ENCODE results near the gene VWA2.

Gene VWA2, protein sequence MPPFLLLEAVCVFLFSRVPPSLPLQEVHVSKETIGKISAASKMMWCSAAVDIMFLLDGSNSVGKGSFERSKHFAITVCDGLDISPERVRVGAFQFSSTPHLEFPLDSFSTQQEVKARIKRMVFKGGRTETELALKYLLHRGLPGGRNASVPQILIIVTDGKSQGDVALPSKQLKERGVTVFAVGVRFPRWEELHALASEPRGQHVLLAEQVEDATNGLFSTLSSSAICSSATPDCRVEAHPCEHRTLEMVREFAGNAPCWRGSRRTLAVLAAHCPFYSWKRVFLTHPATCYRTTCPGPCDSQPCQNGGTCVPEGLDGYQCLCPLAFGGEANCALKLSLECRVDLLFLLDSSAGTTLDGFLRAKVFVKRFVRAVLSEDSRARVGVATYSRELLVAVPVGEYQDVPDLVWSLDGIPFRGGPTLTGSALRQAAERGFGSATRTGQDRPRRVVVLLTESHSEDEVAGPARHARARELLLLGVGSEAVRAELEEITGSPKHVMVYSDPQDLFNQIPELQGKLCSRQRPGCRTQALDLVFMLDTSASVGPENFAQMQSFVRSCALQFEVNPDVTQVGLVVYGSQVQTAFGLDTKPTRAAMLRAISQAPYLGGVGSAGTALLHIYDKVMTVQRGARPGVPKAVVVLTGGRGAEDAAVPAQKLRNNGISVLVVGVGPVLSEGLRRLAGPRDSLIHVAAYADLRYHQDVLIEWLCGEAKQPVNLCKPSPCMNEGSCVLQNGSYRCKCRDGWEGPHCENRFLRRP

DNA sequence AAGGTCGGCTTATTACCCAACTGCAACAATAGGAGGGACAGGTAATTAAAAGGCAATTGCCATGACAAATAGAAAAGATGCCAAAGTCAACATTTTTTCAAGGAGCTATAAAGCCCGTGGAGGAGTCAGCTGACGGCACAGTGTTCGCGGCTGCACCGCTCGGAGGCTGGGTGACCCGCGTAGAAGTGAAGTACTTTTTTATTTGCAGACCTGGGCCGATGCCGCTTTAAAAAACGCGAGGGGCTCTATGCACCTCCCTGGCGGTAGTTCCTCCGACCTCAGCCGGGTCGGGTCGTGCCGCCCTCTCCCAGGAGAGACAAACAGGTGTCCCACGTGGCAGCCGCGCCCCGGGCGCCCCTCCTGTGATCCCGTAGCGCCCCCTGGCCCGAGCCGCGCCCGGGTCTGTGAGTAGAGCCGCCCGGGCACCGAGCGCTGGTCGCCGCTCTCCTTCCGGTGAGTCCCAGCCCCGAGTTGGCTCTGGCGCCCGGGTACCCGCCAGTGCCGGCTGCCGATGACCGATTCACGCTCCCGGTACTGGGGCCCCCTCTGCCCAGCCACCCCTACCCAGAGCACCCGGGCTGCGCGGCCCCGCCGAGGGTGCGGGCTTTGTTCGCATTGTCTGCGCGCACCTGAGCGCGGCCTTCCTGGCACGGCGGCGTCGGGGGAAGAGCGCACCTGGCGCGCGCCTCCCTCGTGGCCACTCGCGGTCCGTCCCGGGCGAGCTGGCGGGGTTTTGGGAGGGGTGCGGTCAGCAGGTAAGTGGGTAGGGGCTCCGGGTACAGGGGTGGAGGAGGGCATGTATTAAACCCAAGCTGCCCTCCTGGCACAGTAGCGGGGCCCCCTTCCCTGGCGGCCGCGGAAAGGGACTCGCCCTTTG, at the start of gene VWA2:
Gene VWA2, plus strand, starts transcription at position 138 of the 877 bp plus-strand sequence. CDS start 9,460 bp downstream, outside the sequence.
- Histone ChIP-seq H3K4me3 (ENCODE audit: low read length) (peak within 1 kb of the TSS; percentile 67), H3K27ac (ENCODE audit: low read length) (no peak within 1 kb of the TSS), H3K9ac (ENCODE audit: low read length) (peak within 1 kb of the TSS; percentile 12; the same call in 1 of the 2 replicates), H4K20me1 (ENCODE audit: insufficient read depth, low read length) (no peaks in the 10 kb centered on the region), H2AFZ (ENCODE audit: low read length) (peak within 1 kb of the TSS; percentile 86), H3K9me3 (replicated peaks; ENCODE audit: insufficient read depth, low read length) (no peaks in the 10 kb centered on the region), H3K27me3 (replicated peaks; ENCODE audit: insufficient read depth, low read length) (peaks cover 11% of the 10 kb centered on the region; the same call in 1 of the 2 replicates), H3K4me1 (ENCODE audit: low read length) (no peaks in the 10 kb centered on the region), H3K36me3 (replicated peaks; ENCODE audit: insufficient read depth, low read length) (no peaks in the 10 kb centered on the region), H3K9me2 (replicated peaks; ENCODE audit: insufficient read depth, low read length) (no peaks in the 10 kb centered on the region), H3K79me2 (ENCODE audit: low read length) (no peaks in the 10 kb centered on the region), H3K4me2 (ENCODE audit: low read depth, low read length) (peak within 1 kb of the TSS; percentile 92), H3F3A (ENCODE audit: insufficient read depth, low read length) (no peaks in the 10 kb centered on the region)
- TF ChIP-seq EZH2phosphoT487 (IDR thresholded peaks at IDR 0.05; ENCODE audit: low read length): no peak
- TF ChIP-seq, protein P1, sequence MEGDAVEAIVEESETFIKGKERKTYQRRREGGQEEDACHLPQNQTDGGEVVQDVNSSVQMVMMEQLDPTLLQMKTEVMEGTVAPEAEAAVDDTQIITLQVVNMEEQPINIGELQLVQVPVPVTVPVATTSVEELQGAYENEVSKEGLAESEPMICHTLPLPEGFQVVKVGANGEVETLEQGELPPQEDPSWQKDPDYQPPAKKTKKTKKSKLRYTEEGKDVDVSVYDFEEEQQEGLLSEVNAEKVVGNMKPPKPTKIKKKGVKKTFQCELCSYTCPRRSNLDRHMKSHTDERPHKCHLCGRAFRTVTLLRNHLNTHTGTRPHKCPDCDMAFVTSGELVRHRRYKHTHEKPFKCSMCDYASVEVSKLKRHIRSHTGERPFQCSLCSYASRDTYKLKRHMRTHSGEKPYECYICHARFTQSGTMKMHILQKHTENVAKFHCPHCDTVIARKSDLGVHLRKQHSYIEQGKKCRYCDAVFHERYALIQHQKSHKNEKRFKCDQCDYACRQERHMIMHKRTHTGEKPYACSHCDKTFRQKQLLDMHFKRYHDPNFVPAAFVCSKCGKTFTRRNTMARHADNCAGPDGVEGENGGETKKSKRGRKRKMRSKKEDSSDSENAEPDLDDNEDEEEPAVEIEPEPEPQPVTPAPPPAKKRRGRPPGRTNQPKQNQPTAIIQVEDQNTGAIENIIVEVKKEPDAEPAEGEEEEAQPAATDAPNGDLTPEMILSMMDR (IDR thresholded peaks at IDR 0.05; ENCODE audit: low read length): peak; percentile 40
- no peak for TF ChIP-seq EZH2 (optimal IDR thresholded peaks at IDR 0.05; ENCODE audit: low read depth, low read length)
- peak; percentile 54 for DNase-seq

DNA sequence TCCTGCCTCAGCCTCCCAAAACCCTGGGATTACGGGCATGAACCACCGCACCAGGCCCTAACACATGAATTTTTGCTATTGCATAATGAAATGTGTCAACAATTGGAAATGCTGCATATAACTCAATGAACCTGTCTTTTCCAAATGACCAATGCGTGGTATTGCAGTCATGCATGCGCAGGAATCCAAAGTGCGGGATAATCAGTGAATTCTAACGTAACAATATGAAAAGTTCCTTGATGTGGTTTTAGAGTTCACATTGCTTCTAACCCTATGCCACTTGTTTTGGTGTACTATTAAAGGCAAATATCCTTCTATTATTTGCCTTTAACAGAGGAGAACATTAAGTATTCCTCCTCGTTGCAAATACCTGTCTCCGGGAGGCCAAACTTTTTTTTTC, 49.4 kb upstream of the VWA2 start:
- no peaks in the 10 kb centered on the region for H3K9me2 ChIP-seq (replicated peaks; ENCODE audit: insufficient read depth, low read length)
- no peaks in the 10 kb centered on the region for H3K27me3 ChIP-seq (replicated peaks; ENCODE audit: insufficient read depth, low read length)
- H2AFZ ChIP-seq (ENCODE audit: low read length): no peak overlapping the region
- H3K4me1 ChIP-seq (ENCODE audit: low read length): peaks cover 10% of the 10 kb centered on the region
- H3F3A ChIP-seq (ENCODE audit: insufficient read depth, low read length): no peaks in the 10 kb centered on the region
- TF ChIP-seq EZH2 (optimal IDR thresholded peaks at IDR 0.05; ENCODE audit: low read depth, low read length) (no peak), EZH2phosphoT487 (IDR thresholded peaks at IDR 0.05; ENCODE audit: low read length) (no peak)
- TF ChIP-seq, protein P1 (IDR thresholded peaks at IDR 0.05; ENCODE audit: low read length): no peak
- H3K4me3 ChIP-seq (ENCODE audit: low read length): no peak overlapping the region
- DNase-seq: no peak
- H3K79me2 ChIP-seq (ENCODE audit: low read length): no peaks in the 10 kb centered on the region
- no peak overlapping the region for H3K27ac ChIP-seq (ENCODE audit: low read length)
- no peak overlapping the region for H3K9ac ChIP-seq (ENCODE audit: low read length)
- no peaks in the 10 kb centered on the region for H3K36me3 ChIP-seq (replicated peaks; ENCODE audit: insufficient read depth, low read length)
- no peak overlapping the region for H3K4me2 ChIP-seq (ENCODE audit: low read depth, low read length)
- H3K9me3 ChIP-seq (replicated peaks; ENCODE audit: insufficient read depth, low read length): no peaks in the 10 kb centered on the region
- H4K20me1 ChIP-seq (ENCODE audit: insufficient read depth, low read length): no peaks in the 10 kb centered on the region

DNA sequence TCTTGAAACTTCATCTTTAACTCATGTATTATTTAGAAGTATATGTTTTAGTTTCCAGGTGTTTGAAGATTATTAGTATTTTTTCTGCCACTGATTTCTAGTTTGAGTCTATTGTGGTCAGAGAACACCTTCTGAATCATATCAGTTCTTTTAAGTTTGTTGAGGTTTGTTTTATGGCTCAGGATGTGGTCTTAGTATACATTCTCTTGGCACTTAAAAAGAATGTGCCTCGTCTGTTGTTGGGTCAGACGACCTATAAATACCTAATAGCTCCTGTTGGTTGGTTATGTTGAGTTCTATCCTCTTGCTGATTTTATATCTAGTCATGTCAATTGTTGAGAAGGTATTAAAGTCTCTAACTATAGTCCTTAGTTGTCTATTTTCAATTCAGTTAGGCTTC, 44.0 kb upstream of the VWA2 start:
- H3K36me3 ChIP-seq (replicated peaks; ENCODE audit: insufficient read depth, low read length): no peaks in the 10 kb centered on the region
- H3K79me2 ChIP-seq (ENCODE audit: low read length): no peaks in the 10 kb centered on the region
- H3K27me3 ChIP-seq (replicated peaks; ENCODE audit: insufficient read depth, low read length): no peaks in the 10 kb centered on the region
- 0 out of 2 replicates have a peak, but pooled peaks cover 8% of the 10 kb centered on the region for H3K4me1 ChIP-seq (ENCODE audit: low read length)
- H3K27ac ChIP-seq (ENCODE audit: low read length): no peak overlapping the region
- no peak overlapping the region for H2AFZ ChIP-seq (ENCODE audit: low read length)
- no peaks in the 10 kb centered on the region for H4K20me1 ChIP-seq (ENCODE audit: insufficient read depth, low read length)
- no peaks in the 10 kb centered on the region for H3K9me2 ChIP-seq (replicated peaks; ENCODE audit: insufficient read depth, low read length)
- H3K9me3 ChIP-seq (replicated peaks; ENCODE audit: insufficient read depth, low read length): no peaks in the 10 kb centered on the region
- no peaks in the 10 kb centered on the region for H3F3A ChIP-seq (ENCODE audit: insufficient read depth, low read length)
- no peak overlapping the region for H3K4me3 ChIP-seq (ENCODE audit: low read length)
- H3K9ac ChIP-seq (ENCODE audit: low read length): no peak overlapping the region
- DNase-seq: peak; percentile 79
- TF ChIP-seq EZH2 (optimal IDR thresholded peaks at IDR 0.05; ENCODE audit: low read depth, low read length) (no peak), EZH2phosphoT487 (IDR thresholded peaks at IDR 0.05; ENCODE audit: low read length) (no peak)
- TF ChIP-seq, protein P1 (IDR thresholded peaks at IDR 0.05; ENCODE audit: low read length): no peak
- H3K4me2 ChIP-seq (ENCODE audit: low read depth, low read length): peak overlapping the region; percentile 0; the same call in 1 of the 2 replicates

Measured in MM.1S (cell line).